Suprapubic skin (tissue), 4 donors: ENCODE measurements around the gene NR1H3.
A peak's percentile ranks its signal among the peaks of the same experiment; 100 is the strongest.

Source experiments
- EP300 ChIP-seq: sonication (generic); formaldehyde crosslinking; IDR thresholded peaks from one replicate; pipeline ENCODE4 v1.6.1; 2017; ENCODE audit warnings: antibody characterized with exemption
- POLR2A ChIP-seq, 2 donors: fragments of 450-650 bp; IDR thresholded peaks; one replicate each; pipeline ENCODE4 v1.6.1; 2017; ENCODE audit warnings: antibody characterized with exemption in 2 of 2, mild to moderate bottlenecking in 2 of 2, moderate library complexity in 2 of 2
- POLR2AphosphoS5 ChIP-seq, 3 donors: sonication (generic); formaldehyde crosslinking; IDR thresholded peaks; one replicate each; pipeline ENCODE4 v1.6.1; 2017; ENCODE audit warnings: antibody characterized with exemption in 3 of 3
- TF ChIP-seq, protein P1 (sequence below), 2 donors: fragments of 200-600 bp in 1 of 2; fragments of 450-650 bp in 1 of 2; sonication (generic) in 1 of 2; IDR thresholded peaks; one replicate each; pipeline ENCODE4 v1.5.1; 2016 to 2019; ENCODE audit warnings: antibody characterized with exemption in 2 of 2, mild to moderate bottlenecking in 1 of 2, moderate library complexity in 1 of 2

DNA sequence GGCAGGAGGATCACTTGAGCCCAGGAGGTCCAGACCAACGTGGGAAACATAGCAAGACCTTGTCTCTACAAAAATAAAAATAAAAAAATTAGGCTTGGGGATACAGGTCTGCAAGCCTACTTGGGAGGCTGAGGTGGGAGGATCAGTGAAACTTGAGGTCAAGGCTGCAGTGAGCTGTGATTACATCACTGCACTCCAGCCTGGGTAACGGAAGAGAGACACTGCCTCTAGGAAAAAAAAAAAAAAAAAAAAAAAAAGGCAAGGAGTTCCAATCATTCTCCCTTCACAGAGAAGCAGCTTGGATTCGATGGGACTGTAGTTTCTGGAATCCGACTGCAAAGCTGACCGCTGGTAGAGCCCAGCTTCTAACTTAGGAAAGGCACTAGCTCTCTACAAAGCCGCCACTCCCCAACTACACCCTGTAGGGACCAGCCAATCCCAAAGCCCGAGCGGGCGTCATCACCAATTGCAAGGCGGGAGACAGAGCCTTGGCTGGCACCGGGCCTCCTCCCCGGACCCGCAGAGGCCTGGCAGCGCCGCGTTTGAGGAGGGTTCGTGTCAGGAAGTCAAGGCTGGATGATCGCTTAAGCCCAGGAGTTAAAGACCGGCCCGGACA is 43.7 kb upstream of the NR1H3 start:
- TF ChIP-seq, protein P1, sequence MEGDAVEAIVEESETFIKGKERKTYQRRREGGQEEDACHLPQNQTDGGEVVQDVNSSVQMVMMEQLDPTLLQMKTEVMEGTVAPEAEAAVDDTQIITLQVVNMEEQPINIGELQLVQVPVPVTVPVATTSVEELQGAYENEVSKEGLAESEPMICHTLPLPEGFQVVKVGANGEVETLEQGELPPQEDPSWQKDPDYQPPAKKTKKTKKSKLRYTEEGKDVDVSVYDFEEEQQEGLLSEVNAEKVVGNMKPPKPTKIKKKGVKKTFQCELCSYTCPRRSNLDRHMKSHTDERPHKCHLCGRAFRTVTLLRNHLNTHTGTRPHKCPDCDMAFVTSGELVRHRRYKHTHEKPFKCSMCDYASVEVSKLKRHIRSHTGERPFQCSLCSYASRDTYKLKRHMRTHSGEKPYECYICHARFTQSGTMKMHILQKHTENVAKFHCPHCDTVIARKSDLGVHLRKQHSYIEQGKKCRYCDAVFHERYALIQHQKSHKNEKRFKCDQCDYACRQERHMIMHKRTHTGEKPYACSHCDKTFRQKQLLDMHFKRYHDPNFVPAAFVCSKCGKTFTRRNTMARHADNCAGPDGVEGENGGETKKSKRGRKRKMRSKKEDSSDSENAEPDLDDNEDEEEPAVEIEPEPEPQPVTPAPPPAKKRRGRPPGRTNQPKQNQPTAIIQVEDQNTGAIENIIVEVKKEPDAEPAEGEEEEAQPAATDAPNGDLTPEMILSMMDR (IDR thresholded peaks at IDR 0.05) = no peak
- TF ChIP-seq POLR2A (IDR thresholded peaks at IDR 0.05) = no peak
- TF ChIP-seq EP300 = no peak
- TF ChIP-seq POLR2AphosphoS5 (IDR thresholded peaks at IDR 0.05) = peak in 1 of 3 donors; percentile 45
